K562 (cell line): ENCODE measurements around the gene PRR5. TPM values are rescaled to one million over a fixed set of nuclear protein-coding genes. Genes with fewer than 3 reads are reported as not detected.

Experiments
- ARID4B ChIP-seq: sonication (generic); formaldehyde crosslinking; IDR thresholded peaks from 2 replicates; pipeline ENCODE4 v1.8.0; 2022; ENCODE audit warnings: mild to moderate bottlenecking, missing genetic modification reagents
- ATF1 ChIP-seq, 2 experiments: fragments of 450-650 bp in 1 of 2; IDR thresholded peaks; 2 replicates each; pipeline ENCODE4 v1.6.1; 2016; ENCODE audit warnings: missing compliant biosample characterization in 1 of 2, missing genetic modification characterization in 1 of 2
- ATF3 ChIP-seq, 2 experiments: fragments of 450-650 bp in 1 of 2; sonication (generic) in 1 of 2; formaldehyde crosslinking in 1 of 2; IDR thresholded peaks in 1 of 2; conservative IDR thresholded peaks in 1 of 2; 2 replicates each; pipeline versions ENCODE4 v1.6.1 to v1.8.1; 2016 to 2023; ENCODE audit warnings: mild to moderate bottlenecking in 2 of 2, moderate library complexity in 2 of 2, inconsistent platforms in 1 of 2, missing genetic modification reagents in 1 of 2
- CBFA2T2 ChIP-seq: fragments of 450-650 bp; conservative IDR thresholded peaks from 2 replicates; pipeline ENCODE4 v1.6.1; 2017; ENCODE audit warnings: mild to moderate bottlenecking
- CREB3 ChIP-seq: fragments of 450-650 bp; conservative IDR thresholded peaks from 2 replicates; pipeline ENCODE4 v1.6.1; 2016; ENCODE audit warnings: missing genetic modification characterization, low read depth, mild to moderate bottlenecking, missing compliant biosample characterization, moderate library complexity
- ESRRA ChIP-seq: fragments of 450-650 bp; IDR thresholded peaks from 2 replicates; pipeline ENCODE4 v1.6.1; 2014; ENCODE audit warnings: low read depth, mild to moderate bottlenecking, moderate library complexity, borderline replicate concordance
- FOXK2 ChIP-seq, 2 experiments: fragments of 450-650 bp; IDR thresholded peaks in 1 of 2; conservative IDR thresholded peaks in 1 of 2; 2 replicates each; pipeline ENCODE4 v1.6.1; 2016; ENCODE audit warnings: low read depth in 2 of 2, mild to moderate bottlenecking in 1 of 2
- GTF2F1 ChIP-seq: IDR thresholded peaks from 2 replicates; pipeline ENCODE4 v1.6.1; 2011; ENCODE audit warnings: low read depth, low read length, improper control_type of control experiment
- HMG20B ChIP-seq: fragments of 250-450 bp; sonication (Bioruptor Pico); IDR thresholded peaks from 2 replicates; pipeline ENCODE4 v1.5.0; 2021; ENCODE audit warnings: mild to moderate bottlenecking
- MAX ChIP-seq: sonication (generic); formaldehyde crosslinking; IDR thresholded peaks from 2 replicates; pipeline ENCODE4 v1.9.0; 2022; ENCODE audit warnings: mild to moderate bottlenecking, missing genetic modification reagents
- MCM5 ChIP-seq: fragments of 450-650 bp; IDR thresholded peaks from 2 replicates; pipeline ENCODE4 v1.6.1; 2016; ENCODE audit warnings: low read depth
- NR1H2 ChIP-seq: sonication (generic); formaldehyde crosslinking; IDR thresholded peaks from 2 replicates; pipeline ENCODE4 v1.4.0; 2020; ENCODE audit warnings: mild to moderate bottlenecking, missing genetic modification reagents
- POLR2G ChIP-seq: fragments of 200-400 bp; formaldehyde crosslinking; IDR thresholded peaks from 2 replicates; pipeline ENCODE4 v1.6.1; 2017; ENCODE audit warnings: low read depth, mild to moderate bottlenecking, antibody characterized with exemption, low read length, moderate library complexity
- POLR2H ChIP-seq: IDR thresholded peaks from 2 replicates; pipeline ENCODE4 v1.6.1; 2016; ENCODE audit warnings: missing genetic modification characterization, low read depth, mild to moderate bottlenecking, control low read depth, missing compliant biosample characterization, moderate library complexity
- RFX1 ChIP-seq: fragments of 450-650 bp; IDR thresholded peaks from 2 replicates; pipeline ENCODE4 v1.6.1; 2016; ENCODE audit warnings: mild to moderate bottlenecking, moderate library complexity
- SIX5 ChIP-seq, 2 experiments: IDR thresholded peaks; 2 replicates each; pipeline ENCODE4 v1.6.1; 2011; ENCODE audit warnings: low read length in 2 of 2, borderline replicate concordance in 1 of 2, low read depth in 1 of 2, mild to moderate bottlenecking in 1 of 2, moderate library complexity in 1 of 2; ENCODE audit not compliant: insufficient read depth in 1 of 2
- SMAD4 ChIP-seq: fragments of 250-450 bp; sonication (Bioruptor Pico); conservative IDR thresholded peaks from 2 replicates; pipeline ENCODE4 v1.8.0; 2021; ENCODE audit warnings: inconsistent platforms, mild to moderate bottlenecking, moderate library complexity
- ZNF347 ChIP-seq: fragments of 450-650 bp; formaldehyde crosslinking; IDR thresholded peaks from 2 replicates; pipeline ENCODE4 v1.4.0; 2020; ENCODE audit warnings: low read depth, mild to moderate bottlenecking, moderate library complexity
- ZNF551 ChIP-seq: fragments of 250-450 bp; sonication (Bioruptor Pico); IDR thresholded peaks from 2 replicates; pipeline ENCODE4 v1.5.0; 2021; ENCODE audit warnings: mild to moderate bottlenecking, moderate library complexity
- ZNF764 ChIP-seq: fragments of 250-450 bp; sonication (Bioruptor Pico); IDR thresholded peaks from 2 replicates; pipeline ENCODE4 v1.4.0; 2020; ENCODE audit warnings: low read depth, mild to moderate bottlenecking, moderate library complexity
- polyA plus RNA-seq, 8 experiments: library from polyadenylated mRNA; depleted of rRNA in 4 of 8; stranded (reverse) in 5 of 8; unstranded in 3 of 8; fragments of >200 nt; fragmentation: Nextera tagmentation in 2 of 8; fragmentation: Illumina TruSeq in 1 of 8; extraction: Ambion mirVana in 2 of 8; extraction: Trizol in 1 of 8; gene quantifications; 2 replicates each; pipeline versions ENCODE4 v1.2.1 to v1.2.3, GENCODE V29; 2011 to 2014; ENCODE audit warnings: inconsistent platforms in 1 of 8, missing spikeins in 1 of 8
- total RNA-seq, 7 experiments: library from RNA; depleted of rRNA in 6 of 7; stranded (reverse); fragments of >200 nt in 6 of 7; fragmentation: Illumina TruSeq in 2 of 7; extraction: Trizol in 2 of 7; gene quantifications; 2 replicates each; pipeline versions ENCODE4 v1.2.1 to v1.2.3, GENCODE V29; 2011 to 2021; ENCODE audit warnings: low replicate concordance in 1 of 7

Gene PRR5
- total and polyA plus RNA-seq, 9 of the 15 experiments (the other 6 are each of a cell fraction or from before 2014, with no cell fraction given), result 0.13 to 21.0 (median 7.5) TPM

GRCh38 chr22:44684506-44685383, 17.3 kb upstream of the PRR5 start (continued):
- no peak for TF ChIP-seq ZNF347 (CRISPR knock-in tag)
- no peak for TF ChIP-seq CREB3 (tag)
- TF ChIP-seq ATF1 (CRISPR knock-in tag; IDR thresholded peaks at IDR 0.05), result no peak
- peak; percentile 64 for TF ChIP-seq ATF1 (tag; IDR thresholded peaks at IDR 0.05)
- no peak for TF ChIP-seq ZNF551
- no peak; the same call in 1 of the 2 replicates for TF ChIP-seq SMAD4 (CRISPR knock-in tag)
- no peak for TF ChIP-seq CBFA2T2
- TF ChIP-seq MCM5, result no peak
- TF ChIP-seq ARID4B (CRISPR knock-in tag), result peak; percentile 39; the same call in 1 of the 2 replicates
- no peak for TF ChIP-seq ZNF764
- no peak for TF ChIP-seq SIX5 (IDR thresholded peaks at IDR 0.05; ENCODE audit: borderline replicate concordance in 1 of 2, insufficient read depth in 1 of 2, low read depth in 1 of 2, low read length in 2 of 2)
- TF ChIP-seq NR1H2 (CRISPR knock-in tag), result no peak
- peak; percentile 94 for TF ChIP-seq ATF3 (IDR thresholded peaks at IDR 0.05)
- peak; percentile 83; the same call in 1 of the 2 replicates for TF ChIP-seq ATF3 (CRISPR knock-in tag; conservative IDR thresholded peaks at IDR 0.05)
- no peak for TF ChIP-seq GTF2F1
- TF ChIP-seq FOXK2 (conservative IDR thresholded peaks at IDR 0.05 in 1 of 2, IDR thresholded peaks at IDR 0.05 in 1 of 2; ENCODE audit: low read depth in 2 of 2), result no peak
- peak; percentile 57 for TF ChIP-seq MAX
- no peak for TF ChIP-seq HMG20B (CRISPR knock-in tag)
- peak; percentile 55; the same call in 1 of the 2 replicates for TF ChIP-seq POLR2G
- peak; percentile 40; the same call in 1 of the 2 replicates for TF ChIP-seq ESRRA
- TF ChIP-seq POLR2H, result no peak
- TF ChIP-seq RFX1, result no peak
